Glutamatergic neuron (in vitro differentiated cells): ENCODE data around the gene MARCOL. TPM values are rescaled to one million over a fixed set of nuclear protein-coding genes. Genes with fewer than 3 reads are reported as not detected.

Experiments
- DNase-seq: peaks from one replicate; pipeline ENCODE4 v3.0.0; 2022
- H3K27ac Mint-ChIP-seq: one replicate; pipeline ENCODE4 v1.8.0; 2020; ENCODE audit warnings: mild to moderate bottlenecking, mixed read lengths, inconsistent platforms; ENCODE audit not compliant: unreplicated experiment
- H3K27me3 Mint-ChIP-seq: one replicate; pipeline ENCODE4 v1.8.0; 2020; ENCODE audit warnings: mild to moderate bottlenecking, moderate library complexity, mixed read lengths, inconsistent platforms; ENCODE audit not compliant: unreplicated experiment
- H3K36me3 Mint-ChIP-seq: one replicate; pipeline ENCODE4 v1.8.0; 2020; ENCODE audit warnings: mild to moderate bottlenecking, mixed read lengths, inconsistent platforms; ENCODE audit not compliant: unreplicated experiment
- H3K4me1 Mint-ChIP-seq: one replicate; pipeline ENCODE4 v1.8.0; 2020; ENCODE audit warnings: mild to moderate bottlenecking, low read depth, mixed read lengths, inconsistent platforms; ENCODE audit not compliant: unreplicated experiment
- H3K4me3 Mint-ChIP-seq: one replicate; pipeline ENCODE4 v1.8.0; 2020; ENCODE audit warnings: mild to moderate bottlenecking, mixed read lengths, inconsistent platforms; ENCODE audit not compliant: unreplicated experiment
- H3K9me3 Mint-ChIP-seq: one replicate; pipeline ENCODE4 v1.8.0; 2020; ENCODE audit warnings: mild to moderate bottlenecking, moderate library complexity, mixed read lengths, inconsistent platforms; ENCODE audit not compliant: unreplicated experiment
- CTCF ChIP-seq: fragments of 200-600 bp; sonication (generic); IDR thresholded peaks from one replicate; pipeline ENCODE4 v1.5.0; 2021; ENCODE audit not compliant: partially characterized antibody, unreplicated experiment
- total RNA-seq: library from RNA; stranded (reverse); fragmentation: NEBNext Ultra II Directional; extraction: Animal tissue kit (Norgen Biotek cat#: 25700); gene quantifications from one replicate; pipeline ENCODE4 v1.2.1, GENCODE V29; 2021; ENCODE audit not compliant: unreplicated experiment

Gene MARCOL
- total RNA-seq, 1 donor from 2014 or later = not detected

- no peaks in the 10 kb centered on the region for H3K27me3 Mint-ChIP-seq
- H3K36me3 Mint-ChIP-seq = no peaks in the 10 kb centered on the region
- no peak for TF ChIP-seq CTCF
- no peak overlapping the region for H3K4me3 Mint-ChIP-seq
- DNase-seq = no peak
- H3K9me3 Mint-ChIP-seq = no peaks in the 10 kb centered on the region
- no peak overlapping the region for H3K27ac Mint-ChIP-seq
- H3K4me1 Mint-ChIP-seq = no peaks in the 10 kb centered on the region
These were observed 23.6 kb upstream of the MARCOL start for GRCh38 chr5:148214665-148215185.

GRCh38 chr5:148221508-148221907, 16.8 kb upstream of the MARCOL start:
- DNase-seq = no peak
- Mint-ChIP-seq H3K27me3 (no peaks in the 10 kb centered on the region), H3K27ac (no peak overlapping the region), H3K9me3 (no peaks in the 10 kb centered on the region), H3K36me3 (no peaks in the 10 kb centered on the region), H3K4me1 (no peaks in the 10 kb centered on the region), H3K4me3 (no peak overlapping the region)
- no peak for TF ChIP-seq CTCF

GRCh38 chr5:148224117-148224742, 14.1 kb upstream of the MARCOL start:
- no peak for TF ChIP-seq CTCF
- no peak for DNase-seq
- no peaks in the 10 kb centered on the region for H3K4me1 Mint-ChIP-seq
- H3K9me3 Mint-ChIP-seq = no peaks in the 10 kb centered on the region
- H3K36me3 Mint-ChIP-seq = no peaks in the 10 kb centered on the region
- H3K4me3 Mint-ChIP-seq = no peak overlapping the region
- H3K27ac Mint-ChIP-seq = no peak overlapping the region
- H3K27me3 Mint-ChIP-seq = no peaks in the 10 kb centered on the region

GRCh38 chr5:148228392-148228984, 9.8 kb upstream of the MARCOL start:
- no peak for TF ChIP-seq CTCF
- DNase-seq = no peak
- H3K9me3 Mint-ChIP-seq = no peaks in the 10 kb centered on the region
- H3K4me3 Mint-ChIP-seq = no peak overlapping the region
- no peaks in the 10 kb centered on the region for H3K27me3 Mint-ChIP-seq
- H3K4me1 Mint-ChIP-seq = no peaks in the 10 kb centered on the region
- H3K27ac Mint-ChIP-seq = no peak overlapping the region
- no peaks in the 10 kb centered on the region for H3K36me3 Mint-ChIP-seq

- H3K9me3 Mint-ChIP-seq = no peaks in the 10 kb centered on the region
- no peak overlapping the region for H3K27ac Mint-ChIP-seq
- no peaks in the 10 kb centered on the region for H3K36me3 Mint-ChIP-seq
- H3K4me1 Mint-ChIP-seq = no peaks in the 10 kb centered on the region
- H3K4me3 Mint-ChIP-seq = no peak overlapping the region
- TF ChIP-seq CTCF = no peak
- no peaks in the 10 kb centered on the region for H3K27me3 Mint-ChIP-seq
- no peak for DNase-seq
These were observed 8.5 kb upstream of the MARCOL start for GRCh38 chr5:148229840-148230239.
